Esophagus squamous epithelium (tissue), 5 donors: ENCODE measurements around the gene IMMP2L. TPM values are rescaled to one million over a fixed set of nuclear protein-coding genes. Genes with fewer than 3 reads are reported as not detected.
A peak's percentile ranks its signal among the peaks of the same experiment; 100 is the strongest.

Experiments
- DNase-seq: peaks from one replicate; lab custom pipeline; 2025; lab: John Stamatoyannopoulos, UW
- H3K27ac ChIP-seq, 4 donors: fragments of 200-600 bp; sonication (generic); one replicate each; pipeline ENCODE4 v1.5.1; 2016 to 2019; ENCODE audit warnings: mild to moderate bottlenecking in 1 of 4
- H3K27me3 ChIP-seq, 4 donors: fragments of 200-600 bp; sonication (generic); 1 replicate in 3 of 4; 2 replicates in 1 of 4; pipeline versions ENCODE4 v1.5.1 to v1.6.0; 2017 to 2021; ENCODE audit warnings: antibody characterized with exemption in 1 of 4
- H3K36me3 ChIP-seq, 3 donors: fragments of 200-600 bp; sonication (generic); one replicate each; pipeline ENCODE4 v1.5.1; 2016 to 2019
- H3K4me1 ChIP-seq, 3 donors: fragments of 200-600 bp; sonication (generic); one replicate each; pipeline ENCODE4 v1.5.1; 2017 to 2019
- H3K4me3 ChIP-seq, 4 donors: fragments of 200-600 bp; sonication (generic); 1 replicate in 3 of 4; 2 replicates in 1 of 4; pipeline ENCODE4 v1.5.1; 2016 to 2019; ENCODE audit warnings: mild to moderate bottlenecking in 2 of 4, moderate library complexity in 1 of 4
- H3K9me3 ChIP-seq, 3 donors: fragments of 200-600 bp; sonication (generic); one replicate each; pipeline ENCODE4 v1.5.1; 2016 to 2019
- POLR2A ChIP-seq, 4 donors: fragments of 450-650 bp; IDR thresholded peaks; one replicate each; pipeline ENCODE4 v1.6.1; 2017; ENCODE audit warnings: antibody characterized with exemption in 4 of 4, mild to moderate bottlenecking in 4 of 4, moderate library complexity in 3 of 4
- WGBS, 2 donors: methylation state at CpG; one replicate each; pipeline ENCODE4 v1.1.5; 2018; 5-methylcytosine and 5-hydroxymethylcytosine counted together
- intact Hi-C: fragments of 100-400 bp; cut with DNase I; formaldehyde crosslinking; loops from one replicate; pipeline ENCODE4 v1.15.0; 2022
- total RNA-seq, 4 donors: library from RNA; depleted of rRNA; stranded (reverse); fragments of >200 nt; gene quantifications; one replicate each; pipeline ENCODE4 v1.1.0, GENCODE V29; 2016
- TF ChIP-seq, protein P1 (sequence below), 6 experiments: fragments of 450-650 bp in 4 of 6; fragments of 200-600 bp in 2 of 6; sonication (generic) in 2 of 6; IDR thresholded peaks; one replicate each; pipeline ENCODE4 v1.5.1; 2016 to 2019; ENCODE audit warnings: antibody characterized with exemption in 6 of 6, mild to moderate bottlenecking in 4 of 6, moderate library complexity in 4 of 6
- donor health status: DM: yes; HTN: yes; CAD: no.

The IMMP2L gene
- total RNA-seq, 4 donors from 2014 or later: 1.6 to 21.7 (median 5.4) TPM

DNA sequence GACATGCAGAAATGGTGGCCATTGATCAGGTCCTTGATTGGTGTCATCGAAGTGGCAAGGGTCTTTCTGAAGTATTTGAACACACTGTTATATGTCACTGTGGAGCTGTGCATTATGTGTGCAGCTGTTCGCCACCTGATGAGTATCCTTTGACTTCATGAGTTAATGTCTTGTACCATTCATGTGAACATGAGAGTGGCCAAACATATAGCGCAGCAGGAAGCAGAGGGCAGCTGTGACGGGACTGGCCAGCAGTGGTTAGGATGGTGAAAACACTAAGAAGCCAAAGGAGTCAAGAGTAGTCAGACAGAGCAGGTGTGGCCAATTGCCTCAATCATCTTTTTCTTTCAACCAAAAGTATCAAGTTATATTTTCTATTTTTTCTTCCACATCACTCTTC is 167.4 kb downstream of the IMMP2L start:
- Histone ChIP-seq H3K9me3 (no peaks in the 10 kb centered on the region), H3K27ac (no peak overlapping the region), H3K36me3 (no peaks in the 10 kb centered on the region), H3K4me3 (no peak overlapping the region), H3K27me3 (no peaks in the 10 kb centered on the region), H3K4me1 (no peaks in the 10 kb centered on the region)
- 83 to 96% methylated on average over 4 of the region's 4 CpGs for WGBS, 2 donors
- intact Hi-C loops: no loop called here
- DNase-seq: no peak
- no peak for TF ChIP-seq POLR2A (IDR thresholded peaks at IDR 0.05)

DNA sequence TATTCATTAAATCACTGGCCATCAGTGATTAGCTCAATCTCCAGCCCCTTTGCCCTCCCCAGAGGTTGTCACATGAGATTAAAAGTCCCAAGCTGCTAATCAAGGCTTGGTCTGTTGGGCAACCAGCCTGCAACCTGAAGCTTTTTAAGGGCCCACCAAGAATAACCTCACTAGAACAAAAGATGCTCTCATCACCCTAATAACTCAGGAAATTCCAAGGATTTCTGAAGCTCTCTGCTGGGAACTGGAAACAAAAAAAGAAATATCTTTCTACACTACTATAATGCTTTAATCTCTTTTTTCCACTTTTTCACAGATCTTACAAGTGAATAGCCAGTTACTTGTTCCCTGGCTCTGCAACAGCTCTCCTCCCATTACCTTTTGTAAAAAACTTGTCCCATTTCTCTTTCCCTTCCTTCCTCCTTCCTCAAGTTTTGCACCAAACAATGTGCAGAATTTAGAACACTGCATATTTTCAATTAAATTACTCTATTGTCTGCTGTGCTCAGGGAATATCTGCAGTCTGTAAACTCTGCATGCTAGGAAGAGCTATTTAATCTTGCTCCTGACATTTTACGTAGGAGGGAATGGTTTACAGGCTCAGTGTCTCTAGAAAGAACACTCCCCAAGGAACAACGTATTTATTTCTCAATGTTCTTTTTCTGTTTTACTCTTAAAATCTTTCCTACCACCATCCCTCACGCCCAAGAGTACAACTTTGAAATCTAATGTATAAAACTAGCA is 169.1 kb downstream of the IMMP2L start:
- no peaks in the 10 kb centered on the region for H3K9me3 ChIP-seq
- H3K36me3 ChIP-seq: no peaks in the 10 kb centered on the region
- no peak overlapping the region for H3K4me3 ChIP-seq
- intact Hi-C loops: no loop called here
- DNase-seq: no peak
- H3K4me1 ChIP-seq: no peaks in the 10 kb centered on the region
- TF ChIP-seq, protein P1, sequence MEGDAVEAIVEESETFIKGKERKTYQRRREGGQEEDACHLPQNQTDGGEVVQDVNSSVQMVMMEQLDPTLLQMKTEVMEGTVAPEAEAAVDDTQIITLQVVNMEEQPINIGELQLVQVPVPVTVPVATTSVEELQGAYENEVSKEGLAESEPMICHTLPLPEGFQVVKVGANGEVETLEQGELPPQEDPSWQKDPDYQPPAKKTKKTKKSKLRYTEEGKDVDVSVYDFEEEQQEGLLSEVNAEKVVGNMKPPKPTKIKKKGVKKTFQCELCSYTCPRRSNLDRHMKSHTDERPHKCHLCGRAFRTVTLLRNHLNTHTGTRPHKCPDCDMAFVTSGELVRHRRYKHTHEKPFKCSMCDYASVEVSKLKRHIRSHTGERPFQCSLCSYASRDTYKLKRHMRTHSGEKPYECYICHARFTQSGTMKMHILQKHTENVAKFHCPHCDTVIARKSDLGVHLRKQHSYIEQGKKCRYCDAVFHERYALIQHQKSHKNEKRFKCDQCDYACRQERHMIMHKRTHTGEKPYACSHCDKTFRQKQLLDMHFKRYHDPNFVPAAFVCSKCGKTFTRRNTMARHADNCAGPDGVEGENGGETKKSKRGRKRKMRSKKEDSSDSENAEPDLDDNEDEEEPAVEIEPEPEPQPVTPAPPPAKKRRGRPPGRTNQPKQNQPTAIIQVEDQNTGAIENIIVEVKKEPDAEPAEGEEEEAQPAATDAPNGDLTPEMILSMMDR (IDR thresholded peaks at IDR 0.05): no peak
- no peak for TF ChIP-seq POLR2A (IDR thresholded peaks at IDR 0.05)
- WGBS, 2 donors: 64 to 73% methylated on average over 3 of the region's 3 CpGs
- peak overlapping the region in 1 of 4 donors; percentile 5 for H3K27ac ChIP-seq
- no peaks in the 10 kb centered on the region for H3K27me3 ChIP-seq

DNA sequence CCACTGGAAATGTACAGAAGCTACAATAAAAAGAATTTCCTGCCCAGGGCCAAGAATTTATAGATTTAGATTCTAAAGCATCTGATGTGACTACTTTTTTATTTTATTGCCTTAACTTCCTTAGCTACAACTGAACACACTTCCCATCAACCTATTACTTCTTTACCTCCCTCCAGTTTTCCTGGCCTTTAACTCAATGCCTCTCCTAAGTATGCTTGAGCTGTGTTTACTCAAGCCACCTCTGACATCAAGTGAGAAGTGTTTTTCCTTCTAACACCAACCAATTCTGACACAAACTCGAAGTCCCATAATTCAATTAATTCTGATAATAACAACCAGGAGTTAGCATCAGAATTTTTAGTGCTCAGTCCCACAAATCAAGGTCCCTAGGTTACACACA is 170.0 kb downstream of the IMMP2L start:
- H3K36me3 ChIP-seq: no peaks in the 10 kb centered on the region
- H3K9me3 ChIP-seq: no peaks in the 10 kb centered on the region
- no peaks in the 10 kb centered on the region for H3K27me3 ChIP-seq
- DNase-seq: no peak
- WGBS, 2 donors: 60 to 82% methylated on average over 1 of the region's 1 CpG
- H3K4me3 ChIP-seq: no peak overlapping the region
- no peaks in the 10 kb centered on the region for H3K4me1 ChIP-seq
- H3K27ac ChIP-seq: peak overlapping the region in 1 of 4 donors; percentile 5
- intact Hi-C loops: no loop called here
- TF ChIP-seq POLR2A (IDR thresholded peaks at IDR 0.05): no peak
- TF ChIP-seq, protein P1 (IDR thresholded peaks at IDR 0.05): no peak

DNA sequence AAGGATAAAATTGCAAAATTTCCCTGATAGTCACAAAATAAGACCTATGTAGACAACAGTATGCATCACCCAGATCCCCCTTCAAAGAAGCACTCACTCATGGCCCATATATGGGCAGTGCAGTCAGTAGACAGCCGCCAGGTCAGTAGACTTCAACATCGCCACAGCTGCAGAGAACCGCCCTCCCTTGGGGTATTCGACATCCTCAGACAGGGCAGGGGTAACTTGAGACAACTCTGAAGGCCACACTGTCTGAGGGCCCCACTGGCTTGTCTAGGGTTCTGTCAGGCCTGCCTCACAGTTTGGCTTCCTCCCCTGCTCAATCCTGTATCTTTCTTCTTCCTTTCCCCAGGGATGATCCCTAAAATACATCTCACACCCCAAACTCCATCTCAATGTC is 172.3 kb downstream of the IMMP2L start:
- Histone ChIP-seq H3K4me1 (peaks cover 0 to 2% (median 0%) of the 10 kb centered on the region in 3 donors), H3K27me3 (no peaks in the 10 kb centered on the region), H3K27ac (no peak overlapping the region), H3K9me3 (no peaks in the 10 kb centered on the region), H3K36me3 (no peaks in the 10 kb centered on the region), H3K4me3 (no peak overlapping the region)
- intact Hi-C loops: no loop called here
- TF ChIP-seq, protein P1 (IDR thresholded peaks at IDR 0.05): no peak
- TF ChIP-seq POLR2A (IDR thresholded peaks at IDR 0.05): no peak
- WGBS, 2 donors: 92 to 94% methylated on average over 4 of the region's 4 CpGs
- DNase-seq: no peak

DNA sequence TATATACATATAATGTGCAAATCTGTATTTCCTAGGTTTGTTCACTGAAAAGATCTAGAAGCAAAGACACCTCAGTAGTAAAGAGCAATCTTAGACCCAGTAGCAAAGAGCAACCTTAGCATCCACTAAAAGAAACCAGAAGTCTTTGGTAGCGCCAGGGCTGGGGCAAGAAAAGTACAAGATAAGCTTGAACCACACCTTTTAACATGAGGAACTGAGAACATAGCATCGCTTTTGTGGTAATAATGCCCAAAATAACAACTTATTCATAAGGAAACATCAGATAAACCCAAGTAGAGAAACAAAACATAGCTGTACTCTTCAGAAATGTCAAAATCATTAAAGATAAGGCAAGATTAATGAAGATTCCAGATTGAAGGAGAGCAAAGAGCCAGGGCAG is 173.4 kb downstream of the IMMP2L start:
- WGBS, 2 donors: 85 to 91% methylated on average over 2 of the region's 2 CpGs
- intact Hi-C loops: no loop called here
- H3K36me3 ChIP-seq: no peaks in the 10 kb centered on the region
- peaks cover 0 to 13% (median 3%) of the 10 kb centered on the region in 3 donors for H3K4me1 ChIP-seq
- no peak overlapping the region for H3K27ac ChIP-seq
- DNase-seq: no peak
- TF ChIP-seq POLR2A (IDR thresholded peaks at IDR 0.05): no peak
- TF ChIP-seq, protein P1 (IDR thresholded peaks at IDR 0.05): no peak
- no peaks in the 10 kb centered on the region for H3K9me3 ChIP-seq
- no peak overlapping the region for H3K4me3 ChIP-seq
- no peaks in the 10 kb centered on the region for H3K27me3 ChIP-seq
